Cardiac fibroblast (primary cell): ENCODE measurements around the gene TRNP1.
A peak's percentile ranks its signal among the peaks of the same experiment; 100 is the strongest.

ENCODE experiments used
- DNase-seq, 2 donors: peaks; one replicate each; pipeline versions ENCODE4 v3.0.0 to v3.0.0-alpha.2; 2010; ENCODE audit warnings: low read depth in 2 of 2
- H3K4me3 ChIP-seq, 2 donors: replicated peaks in 1 of 2; 1 replicate in 1 of 2; 2 replicates in 1 of 2; pipeline ENCODE4 v1.5.1; 2011; ENCODE audit warnings: low read depth in 2 of 2, low read length in 2 of 2, mild to moderate bottlenecking in 2 of 2, moderate library complexity in 1 of 2
- CTCF ChIP-seq: IDR thresholded peaks from one replicate; pipeline ENCODE4 v1.5.1; 2011; ENCODE audit warnings: low read depth, mild to moderate bottlenecking, low read length, inconsistent platforms

The TRNP1 gene

GRCh38 chr1:26959270-26959669 lies 34.2 kb upstream of the TRNP1 start:
- TF ChIP-seq CTCF, result no peak
- H3K4me3 ChIP-seq, result no peak overlapping the region
- DNase-seq, result no peak

DNA sequence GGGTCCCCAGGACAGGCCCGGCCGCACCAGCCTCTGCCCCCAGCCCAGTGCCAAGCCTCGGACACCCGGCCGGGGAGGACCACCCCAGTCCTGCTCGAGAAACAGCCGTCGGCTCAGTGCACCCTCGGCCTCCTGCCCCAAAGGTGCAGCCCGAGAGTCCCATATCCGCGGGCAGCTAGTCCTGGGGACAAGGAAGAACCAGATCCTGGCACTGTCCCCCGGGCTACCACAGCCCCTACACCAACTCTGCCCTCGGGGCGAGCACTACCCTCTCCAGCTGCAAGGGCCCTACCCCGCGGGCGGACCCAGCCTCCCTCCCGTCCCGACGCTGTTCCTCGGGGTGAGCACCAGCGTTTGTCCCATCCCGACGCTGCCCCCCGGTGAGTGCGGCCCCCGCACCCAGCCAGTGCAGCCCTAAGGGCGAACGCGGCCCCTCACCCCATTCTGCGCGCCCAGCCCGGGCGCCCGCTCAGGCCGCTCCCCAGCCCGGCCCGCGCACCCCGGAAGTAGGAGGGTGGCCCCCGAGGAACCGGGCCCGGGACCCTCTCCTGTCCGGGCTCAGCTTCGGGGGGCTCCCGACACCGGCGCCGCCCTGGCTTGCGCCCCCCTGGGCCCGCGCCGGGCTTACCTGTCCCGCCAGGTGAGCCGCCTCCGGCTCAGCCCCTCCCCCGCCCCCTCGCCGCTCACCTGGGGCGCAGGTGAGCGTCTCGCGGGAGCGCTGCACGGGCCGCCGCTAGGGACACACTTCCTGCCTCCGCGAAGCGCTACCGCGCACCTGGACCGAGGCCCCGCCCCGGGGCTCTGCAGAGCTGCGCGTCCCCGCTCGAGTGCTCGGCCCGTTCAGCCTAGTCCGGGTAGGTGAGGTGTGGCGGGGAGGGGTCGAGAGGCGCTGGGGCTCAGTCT lies 33.5 kb upstream of the TRNP1 start, which contains the start of gene KDF1:
Gene KDF1, minus strand, starts transcription at position 747 of the 903 bp plus-strand sequence. CDS start 8,088 bp downstream, outside the sequence.
- no peak for TF ChIP-seq CTCF
- peak within 1 kb of the TSS; percentile 26 to 28 for H3K4me3 ChIP-seq
- DNase-seq, result no peak

DNA sequence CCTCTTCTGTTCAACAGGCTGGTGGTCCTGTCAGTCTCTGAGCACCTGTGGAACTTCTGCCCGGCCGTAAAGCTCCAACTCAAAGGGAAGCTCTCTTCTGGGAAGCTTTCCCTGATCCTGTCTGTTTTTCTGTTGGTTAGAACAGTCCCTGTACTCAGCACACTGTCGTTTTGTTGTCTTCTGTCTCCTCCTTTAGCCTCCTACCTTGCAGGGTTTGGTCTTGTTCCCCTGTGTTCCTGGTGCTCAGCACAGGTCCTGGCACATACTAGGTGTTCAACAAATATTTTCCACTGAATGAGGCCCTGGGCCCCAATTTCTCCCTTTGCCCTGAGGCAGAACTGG lies 32.9 kb upstream of the TRNP1 start:
- H3K4me3 ChIP-seq, result no peak overlapping the region
- no peak for TF ChIP-seq CTCF
- no peak for DNase-seq

GRCh38 chr1:26961826-26962225 lies 31.7 kb upstream of the TRNP1 start:
- no peak for TF ChIP-seq CTCF
- DNase-seq, result peak; percentile 89 to 97
- H3K4me3 ChIP-seq, result no peak overlapping the region

DNA sequence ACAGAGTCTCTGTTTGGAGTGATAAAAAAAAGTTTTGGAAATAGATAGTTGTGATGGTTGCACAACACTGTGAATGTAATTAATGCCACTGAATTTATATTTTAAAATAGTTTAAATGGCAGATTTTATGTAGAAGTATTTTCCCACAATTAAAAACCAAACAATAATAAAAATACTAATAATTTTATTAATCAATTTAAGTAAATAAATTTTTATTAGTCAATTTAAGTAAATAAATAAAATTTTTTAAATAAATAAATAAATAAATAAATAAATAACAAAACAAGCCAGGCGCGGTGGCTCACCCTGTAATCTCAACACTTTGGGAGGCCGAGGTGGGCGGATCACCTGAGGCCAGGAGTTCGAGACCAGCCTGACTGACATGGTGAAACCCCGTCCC lies 28.3 kb upstream of the TRNP1 start:
- DNase-seq, result no peak
- TF ChIP-seq CTCF, result no peak
- H3K4me3 ChIP-seq, result no peak overlapping the region

GRCh38 chr1:26965628-26966027 lies 27.9 kb upstream of the TRNP1 start:
- no peak for DNase-seq
- TF ChIP-seq CTCF, result no peak
- no peak overlapping the region for H3K4me3 ChIP-seq
